HL-60 (cell line): Measurements from ENCODE around the gene RPS27L.

Experiments
- CTCF ChIP-seq: IDR thresholded peaks from one replicate; pipeline ENCODE4 v1.5.1; 2011; ENCODE audit warnings: low read length, control low read depth, inconsistent platforms; ENCODE audit not compliant: insufficient read depth
- REST ChIP-seq: IDR thresholded peaks from 2 replicates; pipeline ENCODE4 v1.6.1; 2012; ENCODE audit warnings: low read depth; ENCODE audit not compliant: insufficient replicate concordance

GRCh38 chr15:63155486-63155885 lies 1.8 kb downstream of the RPS27L start:
- no peak for TF ChIP-seq CTCF
- TF ChIP-seq REST = no peak
